Femur (tissue), 1 donor: ENCODE measurements around the gene OR5A1.

Experiments used
- DNase-seq: peaks from one replicate; pipeline ENCODE4 v3.0.0-alpha.2; 2017

The OR5A1 gene

GRCh38 chr11:59480359-59480758, 44.1 kb downstream of the OR5A1 start:
- no peak for DNase-seq
